Esophagus muscularis mucosa (tissue), 4 donors: ENCODE results near the gene TPSAB1. TPM values are rescaled to one million over a fixed set of nuclear protein-coding genes. Genes with fewer than 3 reads are reported as not detected.

ENCODE experiments used
- DNase-seq: peaks from one replicate; pipeline ENCODE4 v3.0.0-alpha.2; 2017; ENCODE audit errors: extremely low spot score
- H3K27ac ChIP-seq, 4 donors: fragments of 200-600 bp; sonication (generic); replicated peaks in 1 of 4; 1 replicate in 3 of 4; 2 replicates in 1 of 4; pipeline ENCODE4 v1.5.1; 2016 to 2019; ENCODE audit warnings: mild to moderate bottlenecking in 1 of 4
- H3K27me3 ChIP-seq, 4 donors: fragments of 200-600 bp; sonication (generic); one replicate each; pipeline versions ENCODE4 v1.5.1 to v1.6.0; 2016 to 2019
- H3K36me3 ChIP-seq, 4 donors: fragments of 200-600 bp; sonication (generic); one replicate each; pipeline ENCODE4 v1.5.1; 2016 to 2019
- H3K4me1 ChIP-seq, 4 donors: fragments of 200-600 bp; sonication (generic); one replicate each; pipeline ENCODE4 v1.5.1; 2016 to 2019
- H3K4me3 ChIP-seq, 4 donors: fragments of 200-600 bp; sonication (generic); 1 replicate in 2 of 4; 2 replicates in 2 of 4; pipeline ENCODE4 v1.5.1; 2016 to 2019; ENCODE audit warnings: mild to moderate bottlenecking in 4 of 4, moderate library complexity in 1 of 4
- H3K9me3 ChIP-seq, 4 donors: fragments of 200-600 bp; sonication (generic); 1 replicate in 3 of 4; 2 replicates in 1 of 4; pipeline ENCODE4 v1.5.1; 2016 to 2019
- EP300 ChIP-seq: sonication (generic); formaldehyde crosslinking; IDR thresholded peaks from one replicate; pipeline ENCODE4 v1.6.1; 2017; ENCODE audit warnings: antibody characterized with exemption
- POLR2A ChIP-seq: fragments of 450-650 bp; IDR thresholded peaks from one replicate; pipeline ENCODE4 v1.6.1; 2017; ENCODE audit warnings: antibody characterized with exemption, moderate library complexity, mild to moderate bottlenecking, low read depth
- POLR2AphosphoS5 ChIP-seq, 2 donors: sonication (generic); formaldehyde crosslinking; IDR thresholded peaks; one replicate each; pipeline ENCODE4 v1.6.1; 2017; ENCODE audit warnings: antibody characterized with exemption in 2 of 2
- WGBS: methylation state at CpG from one replicate; pipeline ENCODE4 v1.1.5; 2018; 5-methylcytosine and 5-hydroxymethylcytosine counted together
- intact Hi-C: fragments of 100-400 bp; cut with DNase I; formaldehyde crosslinking; loops from one replicate; pipeline ENCODE4 v1.15.1; 2023
- total RNA-seq, 4 donors: library from RNA; depleted of rRNA; stranded (reverse); fragments of >200 nt; gene quantifications; one replicate each; pipeline versions ENCODE4 v1.1.0 to v1.2.1, GENCODE V29; 2016
- TF ChIP-seq, protein P1 (sequence below), 3 experiments: fragments of 200-600 bp in 2 of 3; fragments of 450-650 bp in 1 of 3; sonication (generic) in 2 of 3; IDR thresholded peaks; one replicate each; pipeline ENCODE4 v1.5.1; 2017 to 2019; ENCODE audit warnings: antibody characterized with exemption in 3 of 3, mild to moderate bottlenecking in 2 of 3, moderate library complexity in 1 of 3

The TPSAB1 gene
- total RNA-seq, 4 donors from 2014 or later, result 15.6 to 237 (median 126) TPM

DNA sequence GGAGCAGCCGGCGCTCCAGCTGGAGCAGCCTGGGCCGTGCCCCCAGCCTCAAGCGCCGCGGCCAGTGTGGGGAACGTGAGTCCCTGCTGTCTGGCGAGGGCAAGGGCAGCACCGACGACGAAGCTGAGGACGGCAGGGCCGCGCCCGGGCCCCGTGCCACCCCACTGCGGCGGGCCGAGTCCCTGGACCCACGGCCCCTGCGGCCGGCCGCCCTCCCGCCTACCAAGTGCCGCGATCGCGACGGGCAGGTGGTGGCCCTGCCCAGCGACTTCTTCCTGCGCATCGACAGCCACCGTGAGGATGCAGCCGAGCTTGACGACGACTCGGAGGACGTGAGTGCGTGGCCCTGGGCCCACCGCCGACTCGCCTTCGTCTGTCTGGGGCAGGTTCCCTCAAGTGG, 31.4 kb upstream of the TPSAB1 start:
- Histone ChIP-seq H3K9me3 (no peaks in the 10 kb centered on the region), H3K27me3 (no peaks in the 10 kb centered on the region), H3K4me1 (no peaks in the 10 kb centered on the region), H3K4me3 (no peak overlapping the region), H3K27ac (no peak overlapping the region), H3K36me3 (peaks cover 3 to 100% (median 92%) of the 10 kb centered on the region in 4 donors)
- TF ChIP-seq, protein P1, sequence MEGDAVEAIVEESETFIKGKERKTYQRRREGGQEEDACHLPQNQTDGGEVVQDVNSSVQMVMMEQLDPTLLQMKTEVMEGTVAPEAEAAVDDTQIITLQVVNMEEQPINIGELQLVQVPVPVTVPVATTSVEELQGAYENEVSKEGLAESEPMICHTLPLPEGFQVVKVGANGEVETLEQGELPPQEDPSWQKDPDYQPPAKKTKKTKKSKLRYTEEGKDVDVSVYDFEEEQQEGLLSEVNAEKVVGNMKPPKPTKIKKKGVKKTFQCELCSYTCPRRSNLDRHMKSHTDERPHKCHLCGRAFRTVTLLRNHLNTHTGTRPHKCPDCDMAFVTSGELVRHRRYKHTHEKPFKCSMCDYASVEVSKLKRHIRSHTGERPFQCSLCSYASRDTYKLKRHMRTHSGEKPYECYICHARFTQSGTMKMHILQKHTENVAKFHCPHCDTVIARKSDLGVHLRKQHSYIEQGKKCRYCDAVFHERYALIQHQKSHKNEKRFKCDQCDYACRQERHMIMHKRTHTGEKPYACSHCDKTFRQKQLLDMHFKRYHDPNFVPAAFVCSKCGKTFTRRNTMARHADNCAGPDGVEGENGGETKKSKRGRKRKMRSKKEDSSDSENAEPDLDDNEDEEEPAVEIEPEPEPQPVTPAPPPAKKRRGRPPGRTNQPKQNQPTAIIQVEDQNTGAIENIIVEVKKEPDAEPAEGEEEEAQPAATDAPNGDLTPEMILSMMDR (IDR thresholded peaks at IDR 0.05), result no peak
- TF ChIP-seq POLR2AphosphoS5 (IDR thresholded peaks at IDR 0.05) (no peak), POLR2A (no peak), EP300 (no peak)
- DNase-seq, result no peak
- 100% methylated on average over 5 of the region's 43 CpGs for WGBS
- intact Hi-C loops, result no loop called here

DNA sequence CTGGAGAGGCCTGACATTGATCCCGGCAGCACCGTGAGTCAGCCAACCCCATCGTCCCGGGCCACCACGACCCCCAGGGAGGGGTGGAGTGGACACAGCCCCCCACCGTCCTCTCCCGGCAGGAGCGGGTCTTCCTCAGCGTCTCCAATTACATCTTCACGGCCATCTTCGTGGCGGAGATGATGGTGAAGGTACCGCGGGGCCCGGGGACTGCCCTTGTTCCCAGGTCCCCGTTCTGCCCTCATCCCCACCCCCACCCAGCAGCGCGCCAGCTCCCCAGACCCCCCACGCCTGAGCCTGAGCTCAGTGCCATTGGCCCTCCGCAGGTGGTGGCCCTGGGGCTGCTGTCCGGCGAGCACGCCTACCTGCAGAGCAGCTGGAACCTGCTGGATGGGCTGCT, 30.0 kb upstream of the TPSAB1 start:
- Histone ChIP-seq H3K9me3 (no peaks in the 10 kb centered on the region), H3K27ac (no peak overlapping the region), H3K27me3 (no peaks in the 10 kb centered on the region), H3K4me3 (no peak overlapping the region), H3K36me3 (peaks cover 3 to 100% (median 95%) of the 10 kb centered on the region in 4 donors), H3K4me1 (no peaks in the 10 kb centered on the region)
- TF ChIP-seq, protein P1 (IDR thresholded peaks at IDR 0.05), result no peak
- TF ChIP-seq EP300, result no peak
- TF ChIP-seq POLR2AphosphoS5 (IDR thresholded peaks at IDR 0.05), result no peak
- no peak for TF ChIP-seq POLR2A
- WGBS, result 82% methylated on average over 20 of the region's 23 CpGs
- intact Hi-C loops, result no loop called here
- no peak for DNase-seq

DNA sequence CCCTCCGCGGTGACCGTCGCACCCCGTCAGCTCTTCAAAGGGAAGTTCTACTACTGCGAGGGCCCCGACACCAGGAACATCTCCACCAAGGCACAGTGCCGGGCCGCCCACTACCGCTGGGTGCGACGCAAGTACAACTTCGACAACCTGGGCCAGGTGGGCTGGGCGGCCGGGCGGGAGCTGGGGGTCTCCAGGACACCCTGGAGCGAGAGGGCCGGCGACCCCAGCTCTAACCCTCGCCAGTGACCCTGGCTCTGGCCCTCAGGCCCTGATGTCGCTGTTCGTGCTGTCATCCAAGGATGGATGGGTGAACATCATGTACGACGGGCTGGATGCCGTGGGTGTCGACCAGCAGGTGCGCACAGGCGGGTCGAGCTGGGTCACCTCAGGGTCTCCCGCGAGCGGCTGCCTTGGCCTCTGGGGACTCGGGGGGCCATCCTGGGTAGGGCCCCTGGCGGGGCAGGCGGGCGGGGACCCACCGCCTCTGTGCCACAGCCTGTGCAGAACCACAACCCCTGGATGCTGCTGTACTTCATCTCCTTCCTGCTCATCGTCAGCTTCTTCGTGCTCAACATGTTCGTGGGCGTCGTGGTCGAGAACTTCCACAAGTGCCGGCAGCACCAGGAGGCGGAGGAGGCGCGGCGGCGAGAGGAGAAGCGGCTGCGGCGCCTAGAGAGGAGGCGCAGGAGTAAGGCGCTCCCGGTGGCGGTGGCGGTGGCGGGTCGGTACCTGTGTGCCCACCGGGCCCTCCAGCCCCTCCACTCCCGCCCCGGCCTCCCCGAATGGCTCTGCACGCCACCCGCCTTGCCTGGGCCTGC, 28.8 kb upstream of the TPSAB1 start:
- Histone ChIP-seq H3K4me3 (no peak overlapping the region), H3K9me3 (no peaks in the 10 kb centered on the region), H3K36me3 (peaks cover 3 to 100% (median 95%) of the 10 kb centered on the region in 4 donors), H3K27me3 (no peaks in the 10 kb centered on the region), H3K4me1 (no peaks in the 10 kb centered on the region), H3K27ac (no peak overlapping the region)
- 93% methylated on average over 42 of the region's 65 CpGs for WGBS
- intact Hi-C loops, result no loop called here
- DNase-seq, result no peak
- no peak for TF ChIP-seq POLR2A
- no peak for TF ChIP-seq EP300
- TF ChIP-seq, protein P1 (IDR thresholded peaks at IDR 0.05), result no peak
- TF ChIP-seq POLR2AphosphoS5 (IDR thresholded peaks at IDR 0.05), result no peak

DNA sequence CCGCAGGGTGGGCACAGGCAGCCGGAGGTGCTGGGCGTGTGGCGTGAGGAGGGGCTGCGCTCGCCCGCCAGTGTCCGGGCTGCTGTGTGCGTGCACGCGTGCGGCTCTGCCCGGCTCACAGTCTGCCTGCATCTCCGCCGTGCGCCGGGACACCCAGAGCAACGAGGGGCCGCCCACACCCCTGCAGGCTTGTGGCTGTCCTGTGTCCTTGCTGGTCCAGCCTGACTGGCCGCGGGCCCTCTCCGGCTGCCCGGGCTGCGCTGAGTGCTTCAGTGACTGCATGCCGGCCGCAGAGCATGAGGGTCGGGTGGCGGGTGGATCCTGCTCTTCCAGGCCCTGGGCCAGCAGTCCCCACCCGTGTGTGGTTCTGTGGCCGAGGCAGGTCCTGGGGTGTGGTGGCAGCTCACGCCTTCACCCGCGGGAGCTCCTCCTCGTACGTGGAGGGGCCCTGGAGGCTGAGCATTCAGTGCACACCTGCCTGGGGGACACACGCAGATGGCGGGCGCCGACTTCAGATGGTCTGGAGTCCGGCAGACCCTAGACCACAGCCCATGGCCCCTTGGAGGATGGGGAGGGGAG, 27.8 kb upstream of the TPSAB1 start:
- no peak for TF ChIP-seq POLR2AphosphoS5 (IDR thresholded peaks at IDR 0.05)
- TF ChIP-seq, protein P1 (IDR thresholded peaks at IDR 0.05), result no peak
- TF ChIP-seq EP300, result no peak
- TF ChIP-seq POLR2A, result no peak
- H3K36me3 ChIP-seq, result peaks cover 3 to 100% (median 97%) of the 10 kb centered on the region in 4 donors

More for the DNA sequence above, 27.8 kb upstream of the TPSAB1 start:
- no peak for DNase-seq
- Histone ChIP-seq H3K27me3 (no peaks in the 10 kb centered on the region), H3K4me1 (no peaks in the 10 kb centered on the region), H3K4me3 (no peak overlapping the region), H3K27ac (no peak overlapping the region), H3K9me3 (no peaks in the 10 kb centered on the region)
- intact Hi-C loops, result no loop called here
- WGBS, result 87% methylated on average over 31 of the region's 40 CpGs
